Cerebellar cortex (tissue), 1 donor: ENCODE measurements around the gene FRMD4B.

Source experiments
- DNase-seq: peaks from one replicate; pipeline ENCODE4 v3.0.0-alpha.2; 2015; ENCODE audit warnings: low spot score

Gene FRMD4B

DNA sequence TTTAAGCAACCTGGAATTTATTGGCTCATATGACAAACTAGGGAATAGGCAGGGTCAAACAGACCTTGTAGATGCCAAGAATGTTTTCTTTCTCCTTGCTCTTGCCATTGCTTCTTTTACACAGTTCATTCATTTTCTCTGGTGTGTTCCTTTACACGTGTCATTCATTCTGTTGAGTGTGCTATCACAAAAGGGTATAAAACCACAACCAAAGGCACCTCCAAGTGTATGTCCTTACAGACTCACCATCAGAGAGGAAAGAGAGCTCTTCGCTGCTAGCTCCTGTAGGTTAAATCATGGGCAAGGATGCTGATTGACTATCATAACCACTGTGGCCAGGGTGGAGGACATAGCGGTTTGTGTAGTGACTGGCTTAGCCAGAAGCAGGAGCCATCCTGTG is 19.2 kb upstream of the FRMD4B start:
- no peak for DNase-seq

DNA sequence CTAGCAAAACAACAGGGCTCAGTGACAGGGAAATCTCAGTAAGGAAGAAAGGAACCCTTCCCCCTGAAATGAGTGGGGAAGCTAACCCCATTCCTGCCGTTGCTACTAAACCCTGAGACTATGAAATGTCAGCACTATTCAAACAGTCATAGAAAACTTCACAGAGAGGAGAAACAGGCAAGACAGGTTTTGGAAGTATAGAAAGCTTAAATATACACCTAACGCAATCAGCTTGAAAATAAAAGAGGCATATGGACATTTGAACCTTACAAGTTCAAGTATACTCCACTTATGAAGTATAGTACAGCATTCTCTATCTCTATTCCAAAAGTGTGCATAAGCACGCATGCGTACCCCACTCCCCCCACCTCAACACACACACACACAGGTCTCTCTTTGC is 17.6 kb upstream of the FRMD4B start:
- no peak for DNase-seq

DNA sequence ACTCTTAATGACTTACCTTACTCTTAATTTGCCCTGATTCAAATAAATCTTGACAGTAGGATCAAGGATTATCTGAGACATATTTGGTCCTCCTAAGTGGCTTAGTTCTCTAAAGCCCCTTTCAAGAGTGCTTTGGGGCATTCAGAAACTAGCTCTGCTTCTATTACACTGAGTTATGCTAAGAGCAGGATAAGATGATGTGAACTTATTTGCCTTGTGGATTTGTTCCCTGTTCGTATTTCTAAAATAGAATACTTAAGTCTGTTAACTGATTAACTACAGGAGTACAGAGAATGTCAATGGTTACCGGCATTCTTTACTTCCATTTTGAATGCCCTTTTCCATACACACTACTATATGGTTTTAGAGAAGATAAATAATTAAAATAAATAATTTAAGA is 14.8 kb upstream of the FRMD4B start:
- no peak for DNase-seq

DNA sequence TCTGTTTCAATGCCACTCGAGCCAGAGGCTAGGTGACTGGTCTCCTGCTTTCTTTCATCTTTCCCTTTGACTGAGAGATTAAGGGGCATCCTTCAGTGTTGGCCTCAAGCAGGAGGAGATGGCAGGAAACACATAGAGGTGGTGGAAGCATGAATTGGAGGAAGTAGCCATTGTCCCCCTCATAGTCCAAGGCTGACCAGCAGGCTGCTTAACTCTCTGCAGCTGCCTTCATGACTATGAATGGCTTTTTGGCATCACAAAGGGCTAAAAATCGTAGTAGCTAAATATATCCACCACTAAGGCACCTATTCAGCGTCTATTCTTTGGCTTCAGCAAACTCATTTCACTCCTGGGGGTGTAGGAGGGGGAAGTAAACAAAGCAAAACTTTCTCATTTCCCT is 7.0 kb upstream of the FRMD4B start:
- no peak for DNase-seq

DNA sequence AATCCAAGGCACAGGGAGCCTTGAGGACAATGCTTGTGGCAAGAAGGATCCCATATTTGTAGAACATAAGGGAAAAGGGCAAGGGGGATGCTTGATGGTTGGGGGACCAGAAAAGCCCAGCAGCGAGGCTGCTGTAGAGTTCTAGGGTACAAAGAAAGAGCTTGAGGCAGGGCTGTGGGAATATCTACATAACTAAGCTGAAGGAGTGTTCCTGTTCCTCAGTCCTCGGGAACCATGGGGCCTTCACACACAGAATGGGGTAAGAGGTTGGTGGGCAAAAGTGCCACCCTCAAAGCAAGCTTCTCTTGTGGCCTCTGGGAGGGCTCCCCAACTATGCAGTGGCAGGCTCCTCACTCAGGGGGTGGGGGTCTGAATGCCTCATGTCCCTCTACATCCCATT is 6.5 kb upstream of the FRMD4B start:
- no peak for DNase-seq

DNA sequence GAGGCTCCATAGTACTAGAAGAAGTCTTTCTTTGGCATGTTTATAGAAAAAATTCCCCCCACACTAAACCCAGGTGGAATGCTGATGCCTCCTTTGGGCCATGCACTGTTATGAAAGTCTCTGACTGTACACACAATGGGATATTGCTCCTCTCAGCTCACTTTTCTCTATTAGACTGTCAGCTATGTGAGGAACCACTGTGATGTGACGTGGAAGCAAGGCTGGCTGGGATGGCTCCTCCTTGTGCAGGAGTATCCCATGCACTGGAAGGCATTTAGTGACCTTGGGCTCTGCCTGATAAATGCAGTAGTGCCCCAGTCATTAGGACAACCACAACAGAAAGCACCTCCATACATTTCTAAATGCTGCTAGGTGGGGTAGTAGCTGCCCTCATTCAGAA is 5.7 kb upstream of the FRMD4B start:
- no peak for DNase-seq

DNA sequence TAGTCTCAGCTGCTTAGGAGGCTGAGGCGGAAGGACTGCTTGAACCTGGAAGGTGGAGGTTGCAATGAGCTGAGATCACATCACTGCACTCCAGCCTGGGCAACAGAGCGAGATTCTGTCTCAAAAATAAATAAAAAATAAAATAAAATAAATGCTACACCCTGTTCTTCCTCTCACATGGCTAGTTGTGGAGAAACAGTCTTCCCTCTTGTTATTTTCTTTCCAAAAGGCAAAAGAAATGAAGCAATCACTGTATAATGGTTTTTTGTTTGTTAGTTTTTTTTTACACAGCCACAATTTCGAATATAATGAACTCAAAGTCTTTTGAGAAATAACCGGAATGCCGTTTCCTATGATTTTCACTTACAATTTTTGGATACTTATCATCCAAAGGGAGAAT is 4.9 kb upstream of the FRMD4B start:
- DNase-seq = no peak

DNA sequence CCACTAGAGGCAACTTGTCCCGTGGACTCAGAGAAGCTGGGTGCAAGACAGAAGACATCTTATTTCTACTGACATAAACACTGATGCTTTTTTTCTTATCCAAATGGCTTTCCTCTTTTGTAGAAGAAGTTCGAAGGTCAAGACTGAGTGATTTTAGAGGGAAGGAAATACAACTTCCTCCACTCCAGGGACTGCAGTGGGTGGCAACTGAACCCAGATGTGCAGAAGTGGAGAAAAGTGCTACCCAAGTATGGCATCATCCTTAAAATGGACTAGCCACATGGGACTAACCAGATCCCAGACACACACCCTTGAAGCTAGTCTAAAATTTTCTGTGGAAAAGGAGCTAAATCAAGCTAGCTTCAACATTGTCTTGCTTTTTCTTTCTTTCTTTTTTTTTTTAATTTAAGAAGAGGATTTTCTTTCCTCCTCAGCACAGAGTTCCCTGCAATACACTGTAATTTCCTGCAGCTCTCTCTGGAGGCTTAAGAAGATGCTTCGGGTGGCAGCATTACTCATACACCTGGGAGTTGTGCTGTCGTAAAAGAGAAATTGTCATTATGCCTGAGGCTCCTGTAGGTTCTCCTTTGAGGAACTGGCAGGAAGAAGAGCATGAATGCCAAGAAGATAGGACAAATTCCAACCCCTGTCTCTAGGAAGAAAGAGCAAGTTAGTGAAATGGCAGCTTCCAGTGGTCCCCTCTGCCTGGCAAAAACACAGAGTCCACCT is 3.8 kb upstream of the FRMD4B start:
- no peak for DNase-seq

DNA sequence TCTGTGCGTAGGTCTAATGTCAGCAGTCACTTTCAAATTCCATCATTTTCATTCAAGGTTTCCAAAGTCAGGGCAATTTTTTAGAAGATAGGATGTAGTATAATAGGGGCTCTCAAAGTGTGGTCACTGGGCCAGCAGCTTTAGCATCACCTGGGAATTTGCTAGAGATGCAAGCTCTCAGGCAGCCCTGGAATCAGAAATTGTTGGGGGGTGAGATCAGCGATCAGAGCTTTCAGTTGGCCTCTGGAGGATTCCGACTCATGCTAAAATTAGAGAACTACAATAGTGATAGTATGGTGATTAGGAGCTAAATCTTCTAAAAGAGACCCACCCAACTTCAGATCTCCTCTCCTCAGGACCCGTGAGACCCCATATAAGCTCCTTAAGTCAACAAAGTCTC is 2.4 kb upstream of the FRMD4B start:
- DNase-seq = no peak

DNA sequence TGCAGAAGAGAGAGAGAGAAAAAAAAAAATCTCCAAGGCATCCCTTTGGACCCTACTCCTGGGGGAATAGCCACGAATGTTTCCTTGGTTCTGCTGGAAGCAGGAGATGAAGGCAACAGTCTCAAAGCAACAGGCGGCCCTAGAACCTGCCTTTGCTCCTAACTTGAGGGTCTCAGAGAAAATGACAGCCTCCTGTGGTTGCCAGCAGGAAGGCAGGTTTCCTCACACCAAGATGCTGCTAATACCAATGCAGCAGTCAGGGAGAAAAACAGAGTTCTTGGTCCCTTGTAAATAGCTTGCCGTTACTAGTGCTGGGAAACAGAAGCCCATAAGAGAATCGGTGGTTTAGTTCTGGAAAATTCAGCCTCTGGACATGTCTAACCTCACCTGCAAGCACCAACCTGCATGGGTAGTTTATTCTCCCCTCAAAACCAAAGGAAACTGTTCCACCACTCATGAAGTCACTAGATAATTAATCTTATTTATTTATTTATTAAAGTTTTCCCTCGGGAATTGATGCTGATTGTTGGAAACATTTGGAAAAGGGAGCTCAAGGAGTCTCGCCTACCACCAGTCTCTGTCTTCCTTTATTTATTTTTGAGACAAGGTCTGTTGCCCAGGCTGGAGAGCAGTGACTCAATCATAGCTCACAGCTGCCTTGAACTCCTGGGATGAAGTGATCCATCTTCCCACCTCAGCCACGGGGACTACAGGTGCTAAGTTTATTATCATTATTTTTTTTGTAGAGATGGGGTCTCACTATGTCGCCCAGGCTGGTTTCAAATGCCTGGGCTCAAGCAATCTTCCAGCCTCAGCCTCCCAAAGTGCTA is 883 bp upstream of the FRMD4B start:
- no peak for DNase-seq

DNA sequence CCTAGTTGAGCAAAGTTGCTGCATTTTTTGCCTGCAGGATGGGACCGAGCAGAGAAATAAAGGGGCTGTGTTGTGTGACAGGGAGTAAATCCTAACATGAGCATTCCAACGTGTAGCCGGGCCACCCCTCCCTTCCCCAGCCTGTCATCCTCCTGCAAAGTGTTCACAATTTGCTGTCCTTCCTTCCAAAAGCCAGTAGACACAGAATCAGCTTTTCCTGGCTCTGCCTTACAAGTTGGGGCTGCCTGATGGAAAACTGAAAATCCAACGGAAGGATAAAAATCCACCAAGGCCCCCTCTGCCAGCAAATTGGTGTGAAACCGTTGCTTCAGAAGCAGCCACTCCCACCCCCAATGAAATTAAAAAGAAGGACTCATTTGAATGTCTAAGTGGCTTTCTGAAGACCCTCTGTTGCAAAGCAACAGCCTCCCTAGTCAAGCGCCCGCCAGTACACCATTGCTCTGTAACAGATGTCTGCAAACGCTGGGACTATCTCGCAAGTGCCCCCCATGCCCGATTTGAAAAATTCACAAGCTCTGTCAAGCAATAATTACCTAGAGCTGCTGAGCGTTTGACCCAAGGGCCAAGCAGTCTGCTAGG is 665 bp downstream of the FRMD4B start:
- no peak for DNase-seq

DNA sequence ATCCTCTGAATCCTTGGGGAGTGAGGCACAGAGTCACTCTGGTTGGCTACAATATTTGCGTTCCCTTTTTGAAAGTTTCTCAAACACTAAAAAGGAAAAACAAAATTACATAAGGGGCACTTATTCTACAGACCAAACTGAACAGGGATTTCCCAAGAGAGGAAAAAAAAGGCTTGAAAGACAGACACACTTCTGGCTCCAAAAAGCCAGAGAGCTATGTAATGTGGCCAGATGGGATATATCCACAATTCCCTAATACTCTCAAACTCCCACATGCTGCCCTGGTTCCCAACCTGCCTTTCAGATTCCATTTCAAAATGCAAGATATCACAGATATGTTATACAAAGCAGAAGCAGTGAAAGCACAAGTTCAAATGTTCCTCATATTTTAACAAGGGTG is 1.6 kb downstream of the FRMD4B start:
- DNase-seq = no peak

DNA sequence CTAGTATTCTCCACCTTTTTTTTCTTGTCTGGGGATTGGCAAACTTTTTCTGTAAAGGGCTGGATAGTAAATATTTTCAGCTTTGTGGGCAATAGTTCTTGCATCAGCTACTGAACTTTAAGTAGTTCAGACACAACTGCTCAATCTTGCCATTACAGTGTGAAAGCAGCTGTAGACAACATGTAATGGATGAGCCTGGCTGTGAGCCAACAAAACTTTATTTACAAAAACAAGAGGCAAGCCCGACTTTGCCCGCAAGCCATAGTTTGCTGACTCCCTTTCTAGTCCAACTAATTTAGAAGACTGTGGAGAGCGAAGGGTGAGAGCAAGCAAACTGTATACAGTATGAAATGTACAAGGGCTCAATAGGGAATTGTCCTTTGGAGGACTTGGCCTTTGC is 6.2 kb downstream of the FRMD4B start:
- no peak for DNase-seq

DNA sequence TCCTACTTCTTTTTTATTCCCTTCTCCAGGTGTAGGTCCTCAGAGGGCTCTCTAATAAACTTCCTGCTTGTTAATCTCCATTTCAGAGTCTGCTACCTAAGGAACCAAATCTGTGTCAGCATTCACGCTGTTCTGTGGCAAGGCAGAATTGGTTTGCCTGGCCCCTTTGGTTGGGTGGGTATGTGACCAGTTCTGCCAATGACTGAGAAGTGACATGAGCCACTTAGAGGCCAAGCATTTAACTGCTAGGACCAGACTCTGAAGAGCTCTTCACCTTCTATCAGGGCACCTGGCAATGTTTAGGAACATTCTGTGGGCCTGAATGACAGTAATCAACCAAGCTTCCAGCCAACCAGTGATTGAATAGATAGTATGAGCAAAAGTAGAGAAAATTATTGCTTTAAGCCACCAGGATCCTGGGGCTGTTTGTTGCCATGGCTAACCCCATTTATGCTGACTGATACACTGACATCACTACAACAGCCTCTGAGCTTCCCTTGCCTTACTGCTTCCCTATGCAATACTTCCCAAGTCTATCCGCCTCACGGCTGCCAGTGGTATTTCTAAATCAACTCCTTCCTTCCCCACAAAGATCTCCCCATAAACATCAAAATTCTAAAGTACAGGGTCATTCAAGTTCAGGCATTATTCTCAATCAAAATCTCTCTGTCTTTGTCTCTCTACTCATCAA is 7.6 kb downstream of the FRMD4B start:
- no peak for DNase-seq

DNA sequence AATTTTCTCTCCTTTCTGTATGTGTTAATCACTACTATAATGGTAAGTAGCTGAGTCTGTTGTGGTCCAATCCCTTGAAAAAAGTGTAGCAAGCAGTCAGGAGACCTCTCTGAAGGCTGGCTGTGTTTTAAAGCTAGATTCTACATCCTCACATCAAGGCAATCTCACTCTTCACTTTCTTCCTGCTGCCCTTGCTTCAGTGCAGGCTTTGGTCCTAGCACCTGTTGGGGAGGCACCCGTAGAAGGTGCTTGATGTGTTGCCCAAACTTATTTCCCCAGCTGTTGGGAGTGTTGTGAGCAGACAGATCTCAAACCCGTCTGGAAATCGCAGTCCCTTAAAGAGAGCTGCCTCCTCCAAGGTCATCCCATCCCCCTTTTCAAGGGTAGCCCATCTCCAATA is 8.6 kb downstream of the FRMD4B start:
- DNase-seq = no peak

DNA sequence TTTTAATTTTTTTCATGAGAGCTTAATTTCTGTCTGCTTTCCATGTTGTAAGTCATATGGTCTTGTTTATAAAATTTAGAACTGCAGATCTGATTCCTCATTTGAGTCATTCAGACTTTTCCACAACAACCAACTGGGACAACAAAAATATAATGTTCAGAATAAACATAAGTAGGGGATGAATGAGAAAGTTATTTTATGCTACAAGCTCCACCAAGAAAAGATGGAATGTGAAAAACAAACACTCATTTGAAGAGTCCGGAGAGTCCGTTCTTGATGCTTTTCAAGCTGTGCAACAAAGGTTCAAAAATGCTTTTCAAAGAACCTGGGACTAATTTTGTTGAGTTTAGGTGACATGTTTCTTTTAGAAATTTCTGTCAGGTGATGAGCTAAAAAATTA is 9.2 kb downstream of the FRMD4B start:
- DNase-seq = no peak

DNA sequence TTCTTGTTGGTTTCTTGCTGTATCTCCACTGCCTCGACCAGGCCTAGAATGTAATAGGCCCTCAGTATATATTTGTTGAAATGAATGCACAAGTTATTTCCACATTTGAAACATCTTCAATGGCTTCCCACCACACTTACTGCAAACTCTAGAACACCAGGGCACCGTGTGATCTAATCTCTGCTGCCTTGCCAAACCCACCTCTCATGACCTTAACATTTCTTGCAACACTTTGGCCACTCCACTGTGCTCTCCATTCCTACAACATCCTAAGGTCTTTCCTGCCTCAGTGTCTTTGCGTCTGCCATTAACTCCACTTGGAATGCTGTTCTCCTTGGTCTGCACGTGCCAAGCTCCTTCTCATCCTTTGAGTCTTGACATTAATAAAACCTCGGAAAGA is 14.1 kb downstream of the FRMD4B start:
- DNase-seq = no peak

DNA sequence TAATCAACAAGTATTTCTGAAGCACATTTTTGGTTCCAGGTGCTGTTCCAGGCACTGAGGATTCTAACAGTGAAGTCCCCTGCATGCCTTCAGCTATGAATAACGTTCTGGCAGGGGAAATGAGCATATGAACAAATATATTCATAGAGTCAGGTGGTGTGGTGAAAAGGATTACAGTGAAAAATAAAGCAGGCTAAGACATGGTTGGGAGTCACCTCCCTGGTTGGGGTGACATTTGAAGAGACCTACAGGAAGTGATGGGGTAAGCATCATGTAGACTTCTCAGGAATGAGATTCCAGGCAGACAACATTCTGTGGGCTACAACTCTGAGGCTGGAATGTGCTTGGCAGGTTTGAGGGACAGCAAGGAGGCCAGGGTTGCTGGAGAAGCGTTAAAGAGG is 15.0 kb downstream of the FRMD4B start:
- DNase-seq = no peak

DNA sequence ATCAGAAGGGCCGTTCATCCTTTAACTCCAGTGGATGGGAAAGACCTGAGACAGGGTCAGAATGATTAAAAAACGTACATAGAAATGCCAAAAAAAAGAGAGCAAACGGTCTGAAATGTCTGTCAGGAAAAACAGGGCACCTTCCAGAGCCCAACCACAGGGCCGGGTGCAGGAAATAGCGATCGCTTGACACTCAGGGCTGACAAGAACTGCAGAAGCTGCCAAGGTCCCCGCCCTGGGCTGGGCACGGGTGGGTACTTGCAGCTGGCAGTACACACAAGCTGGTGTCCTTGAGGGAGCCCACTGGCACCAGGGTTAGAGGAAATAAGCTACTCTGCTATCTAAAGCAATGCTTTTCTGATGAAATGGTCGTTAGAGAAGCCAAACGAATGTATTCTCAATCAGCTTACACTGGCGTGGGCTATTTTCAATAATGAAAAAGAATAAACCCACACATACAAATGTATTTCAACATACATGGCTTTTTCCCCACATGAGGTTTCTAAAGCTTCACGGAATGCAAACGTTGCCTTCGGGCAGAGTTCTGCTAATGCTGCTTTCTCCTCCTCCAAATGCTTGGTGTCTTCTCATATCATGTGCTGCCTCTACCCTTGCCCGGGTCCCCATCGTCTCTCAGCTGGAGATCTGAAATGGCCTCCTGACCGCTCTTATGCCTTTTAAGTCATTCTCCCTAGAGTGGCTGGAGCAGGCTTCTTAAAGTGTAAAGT is 15.6 kb downstream of the FRMD4B start:
- no peak for DNase-seq

DNA sequence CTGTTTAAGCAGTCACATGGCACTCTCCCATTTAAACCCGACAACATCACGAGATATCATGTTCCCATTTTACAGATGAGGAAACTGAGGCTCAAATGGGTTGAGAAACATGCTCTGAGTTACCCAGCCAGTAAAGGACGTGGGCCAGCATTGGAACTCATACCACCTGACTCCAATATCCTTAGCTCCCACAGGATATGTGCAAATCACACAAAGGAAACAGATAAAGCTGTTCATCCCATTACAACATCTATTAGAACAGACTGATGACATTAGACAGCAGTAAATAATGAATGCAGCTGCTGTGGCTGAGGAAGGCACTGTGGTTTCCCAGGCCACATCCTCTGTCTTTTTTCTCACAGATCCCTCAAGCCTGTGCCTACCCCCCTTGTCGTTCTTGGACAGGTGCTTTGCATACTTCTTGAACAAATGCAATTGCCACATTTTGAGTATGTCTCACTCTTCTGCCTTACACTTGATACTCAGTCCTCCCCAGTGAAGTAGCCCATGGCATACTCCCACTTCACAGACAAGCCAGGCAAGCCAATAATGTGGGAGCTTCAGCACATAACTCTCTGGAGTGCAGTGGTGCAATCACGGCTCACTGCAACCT is 17.7 kb downstream of the FRMD4B start:
- DNase-seq = no peak

DNA sequence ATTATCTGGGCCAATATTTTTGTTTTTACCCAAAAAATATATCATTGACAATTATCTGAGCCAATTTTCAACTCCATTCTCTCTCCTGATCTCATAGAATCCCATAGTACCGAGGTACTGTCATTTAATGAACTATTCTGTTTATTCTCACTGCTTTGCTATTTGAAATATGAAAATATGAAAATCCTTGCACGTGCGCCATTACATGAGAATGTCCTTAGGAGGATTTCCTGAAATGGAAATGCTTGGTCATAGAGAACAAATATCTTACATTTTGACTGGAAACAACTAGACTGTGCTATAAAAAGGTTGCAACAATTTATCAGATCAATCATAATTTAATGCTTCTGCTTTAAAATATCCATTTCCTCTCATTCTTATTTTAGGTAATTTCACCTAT is 18.3 kb downstream of the FRMD4B start:
- no peak for DNase-seq

DNA sequence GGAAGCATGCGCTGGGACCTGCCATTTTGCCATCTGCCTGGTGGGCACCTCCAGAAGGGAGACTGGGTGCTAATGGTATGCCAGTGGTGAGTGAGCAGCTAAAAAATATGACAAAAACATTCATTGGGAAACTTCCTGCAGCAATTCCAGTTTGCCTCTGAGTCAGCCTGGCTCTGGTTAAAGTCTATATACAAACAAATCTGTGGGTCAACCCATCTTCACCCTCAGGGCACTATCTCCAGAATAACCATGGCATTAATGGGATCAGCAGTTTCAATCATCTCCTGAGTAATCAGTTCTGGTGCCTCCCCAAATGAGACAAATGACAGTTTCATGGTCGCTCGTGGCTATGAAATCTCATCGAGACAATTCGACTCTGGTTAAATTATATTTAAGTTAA is 21.5 kb downstream of the FRMD4B start:
- DNase-seq = no peak
